Ascending aorta (tissue), 2 donors: ENCODE measurements around the gene CEP85L. TPM values are rescaled to one million over a fixed set of nuclear protein-coding genes. Genes with fewer than 3 reads are reported as not detected.

Experiments used
- DNase-seq, 2 donors: peaks; one replicate each; pipeline ENCODE4 v3.0.0-alpha.2; 2019; ENCODE audit warnings: low spot score in 2 of 2
- H3K27ac ChIP-seq, 2 donors: fragments of 200-600 bp; sonication (generic); one replicate each; pipeline ENCODE4 v1.5.1; 2016 to 2017; ENCODE audit warnings: mild to moderate bottlenecking in 1 of 2
- H3K27me3 ChIP-seq: fragments of 200-600 bp; sonication (generic); one replicate; pipeline ENCODE4 v1.5.1; 2017
- H3K36me3 ChIP-seq, 2 donors: fragments of 200-600 bp; sonication (generic); one replicate each; pipeline ENCODE4 v1.5.1; 2016
- H3K4me1 ChIP-seq, 2 donors: fragments of 200-600 bp; sonication (generic); one replicate each; pipeline ENCODE4 v1.5.1; 2016 to 2017; ENCODE audit warnings: mild to moderate bottlenecking in 1 of 2
- H3K4me3 ChIP-seq, 2 donors: fragments of 200-600 bp; sonication (generic); one replicate each; pipeline ENCODE4 v1.5.1; 2016 to 2017; ENCODE audit warnings: mild to moderate bottlenecking in 1 of 2
- H3K9me3 ChIP-seq, 2 donors: fragments of 200-600 bp; sonication (generic); one replicate each; pipeline ENCODE4 v1.5.1; 2016
- CTCF ChIP-seq, 3 experiments: fragments of 200-600 bp in 2 of 3; fragments of 450-650 bp in 1 of 3; sonication (generic) in 2 of 3; IDR thresholded peaks; one replicate each; pipeline ENCODE4 v1.5.1; 2016 to 2019; ENCODE audit warnings: antibody characterized with exemption in 3 of 3, mild to moderate bottlenecking in 1 of 3, moderate library complexity in 1 of 3
- intact Hi-C: fragments of 100-400 bp; cut with DNase I; formaldehyde crosslinking; loops from one replicate; pipeline ENCODE4 v1.15.1; 2023
- total RNA-seq: library from RNA; depleted of rRNA; stranded (reverse); fragments of >200 nt; gene quantifications from one replicate; pipeline ENCODE4 v1.1.0, GENCODE V29; 2016

CEP85L gene
- total RNA-seq, 1 donor from 2014 or later: 15.0 TPM

- H3K27me3 ChIP-seq: no peaks in the 10 kb centered on the region
- no peaks in the 10 kb centered on the region for H3K9me3 ChIP-seq
- no peaks in the 10 kb centered on the region for H3K36me3 ChIP-seq
- TF ChIP-seq CTCF (IDR thresholded peaks at IDR 0.05): no peak
- H3K4me1 ChIP-seq: no peaks in the 10 kb centered on the region
- no peak overlapping the region for H3K4me3 ChIP-seq
- no peak overlapping the region for H3K27ac ChIP-seq
- no peak for DNase-seq
- intact Hi-C loops: no loop called here
These were observed 155.7 kb downstream of the CEP85L start for GRCh38 chr6:118495485-118496280.

GRCh38 chr6:118494091-118494490, 157.3 kb downstream of the CEP85L start:
- H3K36me3 ChIP-seq: peaks cover 4 to 14% of the 10 kb centered on the region in 2 donors
- DNase-seq: no peak
- no peak for TF ChIP-seq CTCF (IDR thresholded peaks at IDR 0.05)
- no peaks in the 10 kb centered on the region for H3K4me1 ChIP-seq
- H3K27me3 ChIP-seq: no peaks in the 10 kb centered on the region
- peak overlapping the region in 1 of 2 donors; percentile 17 for H3K4me3 ChIP-seq
- H3K27ac ChIP-seq: peak overlapping the region; percentile 9 to 40
- H3K9me3 ChIP-seq: peaks cover 0 to 14% of the 10 kb centered on the region in 2 donors
- intact Hi-C loops: no loop called here

- H3K27me3 ChIP-seq: no peaks in the 10 kb centered on the region
- H3K36me3 ChIP-seq: peaks cover 12 to 31% of the 10 kb centered on the region in 2 donors
- no peak overlapping the region for H3K27ac ChIP-seq
- H3K4me3 ChIP-seq: no peak overlapping the region
- H3K9me3 ChIP-seq: peaks cover 0 to 32% of the 10 kb centered on the region in 2 donors
- peaks cover 0 to 3% of the 10 kb centered on the region in 2 donors for H3K4me1 ChIP-seq
- no peak for DNase-seq
- TF ChIP-seq CTCF (IDR thresholded peaks at IDR 0.05): no peak
- intact Hi-C loops: no loop called here
These were observed 161.4 kb downstream of the CEP85L start for GRCh38 chr6:118489990-118490389.

GRCh38 chr6:118488631-118489030, 162.8 kb downstream of the CEP85L start:
- no peaks in the 10 kb centered on the region for H3K27me3 ChIP-seq
- TF ChIP-seq CTCF (IDR thresholded peaks at IDR 0.05): no peak

GRCh38 chr6:118485601-118486550, 165.5 kb downstream of the CEP85L start:
- Histone ChIP-seq H3K4me1 (peaks cover 0 to 3% of the 10 kb centered on the region in 2 donors), H3K36me3 (peaks cover 12 to 37% of the 10 kb centered on the region in 2 donors), H3K27me3 (no peaks in the 10 kb centered on the region), H3K4me3 (no peak overlapping the region), H3K27ac (no peak overlapping the region), H3K9me3 (peaks cover 0 to 32% of the 10 kb centered on the region in 2 donors)
- DNase-seq: no peak
- TF ChIP-seq CTCF (IDR thresholded peaks at IDR 0.05): no peak
- intact Hi-C loops: no loop called here

More at GRCh38 chr6:118488631-118489030, 162.8 kb downstream of the CEP85L start:
- intact Hi-C loops: no loop called here
- Histone ChIP-seq H3K36me3 (peaks cover 12 to 31% of the 10 kb centered on the region in 2 donors), H3K4me1 (peaks cover 0 to 3% of the 10 kb centered on the region in 2 donors), H3K4me3 (no peak overlapping the region), H3K27ac (no peak overlapping the region), H3K9me3 (peaks cover 0 to 32% of the 10 kb centered on the region in 2 donors)
- DNase-seq: no peak
